Uterus (tissue), 4 donors: ENCODE results near the gene LRRTM3. TPM values are rescaled to one million over a fixed set of nuclear protein-coding genes. Genes with fewer than 3 reads are reported as not detected.

Source experiments
- DNase-seq, 2 donors: peaks; one replicate each; pipeline ENCODE4 v3.0.0-alpha.2; 2019 to 2020
- H3K27ac ChIP-seq, 2 donors: fragments of 200-600 bp; sonication (generic); 1 replicate in 1 of 2; 2 replicates in 1 of 2; pipeline ENCODE4 v1.5.1; 2016 to 2018
- H3K27me3 ChIP-seq, 2 donors: fragments of 200-600 bp; sonication (generic); one replicate each; pipeline ENCODE4 v1.5.1; 2018 to 2019; ENCODE audit warnings: control low read depth in 1 of 2
- H3K36me3 ChIP-seq, 2 donors: fragments of 200-600 bp; sonication (generic); one replicate each; pipeline ENCODE4 v1.5.1; 2019; ENCODE audit warnings: control low read depth in 1 of 2
- H3K4me1 ChIP-seq, 2 donors: fragments of 200-600 bp; sonication (generic); one replicate each; pipeline ENCODE4 v1.5.1; 2018 to 2019; ENCODE audit warnings: control low read depth in 1 of 2
- H3K4me3 ChIP-seq, 2 donors: fragments of 200-600 bp; sonication (generic); 1 replicate in 1 of 2; 2 replicates in 1 of 2; pipeline ENCODE4 v1.5.1; 2018 to 2019; ENCODE audit warnings: mild to moderate bottlenecking in 1 of 2
- H3K9me3 ChIP-seq, 2 donors: fragments of 200-600 bp; sonication (generic); one replicate each; pipeline ENCODE4 v1.5.1; 2019; ENCODE audit warnings: control low read depth in 1 of 2
- POLR2A ChIP-seq, 2 donors: fragments of 450-650 bp; IDR thresholded peaks; one replicate each; pipeline ENCODE4 v1.6.1; 2016; ENCODE audit warnings: antibody characterized with exemption in 2 of 2, mild to moderate bottlenecking in 1 of 2, moderate library complexity in 1 of 2
- intact Hi-C: fragments of 100-400 bp; cut with DNase I; formaldehyde crosslinking; loops from one replicate; pipeline ENCODE4 v1.15.1; 2023; ENCODE audit warnings: low total_unique reads
- total RNA-seq, 4 donors: library from RNA; depleted of rRNA in 3 of 4; stranded (reverse); fragments of >200 nt in 3 of 4; gene quantifications; one replicate each; pipeline versions ENCODE4 v1.1.0 to v1.2.4, GENCODE V29; 2014 to 2023
- TF ChIP-seq, protein P1 (sequence below), 4 experiments: fragments of 200-600 bp in 2 of 4; fragments of 450-650 bp in 2 of 4; sonication (generic) in 2 of 4; IDR thresholded peaks; one replicate each; pipeline ENCODE4 v1.5.1; 2016 to 2019; ENCODE audit warnings: antibody characterized with exemption in 4 of 4, mild to moderate bottlenecking in 2 of 4, moderate library complexity in 1 of 4
- donor health status: DM: yes; HTN: yes; CAD: no.

Gene LRRTM3
- total RNA-seq, 4 donors from 2014 or later = 0.40 to 1.9 TPM; not detected in 2

DNA sequence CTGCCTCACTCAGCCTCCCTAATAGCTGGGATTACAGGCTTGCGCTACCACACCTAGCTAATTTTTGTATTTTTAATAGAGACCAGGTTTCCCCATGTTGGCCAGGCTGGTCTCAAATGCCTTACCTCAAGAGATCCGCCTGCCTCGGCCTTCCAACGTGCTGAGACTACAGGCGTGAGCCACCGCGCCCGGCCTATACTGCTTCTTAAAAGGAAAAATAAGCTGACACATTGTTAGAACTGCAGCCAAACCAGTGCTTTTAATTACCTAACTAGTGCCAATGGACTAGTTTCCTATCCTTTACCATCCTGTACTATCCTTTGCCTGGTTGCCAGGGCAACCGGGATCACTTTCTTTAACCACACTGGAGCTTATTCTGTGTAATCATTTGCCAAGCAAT lies 108.0 kb downstream of the LRRTM3 start:
- intact Hi-C loops = no loop called here
- DNase-seq = no peak
- H3K4me1 ChIP-seq = no peaks in the 10 kb centered on the region

DNA sequence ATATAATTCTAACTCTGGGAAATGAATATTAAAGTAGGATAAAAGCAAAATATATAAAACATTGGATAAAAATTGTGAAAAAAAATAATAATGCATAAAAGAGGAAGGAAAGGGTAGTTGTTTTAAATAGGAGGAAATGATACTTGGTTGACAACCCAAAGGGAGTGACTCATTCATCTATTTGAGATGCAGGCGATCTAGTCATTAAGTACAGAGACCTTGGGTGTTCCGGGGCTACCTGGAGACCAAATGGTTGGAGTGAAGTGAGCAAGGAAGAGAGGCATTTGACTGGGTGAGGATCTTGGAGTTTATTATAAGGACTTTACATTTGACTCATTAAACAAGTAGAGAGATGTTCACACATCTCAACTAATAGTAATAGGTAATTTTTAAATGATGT lies 111.0 kb downstream of the LRRTM3 start:
- TF ChIP-seq, protein P1, sequence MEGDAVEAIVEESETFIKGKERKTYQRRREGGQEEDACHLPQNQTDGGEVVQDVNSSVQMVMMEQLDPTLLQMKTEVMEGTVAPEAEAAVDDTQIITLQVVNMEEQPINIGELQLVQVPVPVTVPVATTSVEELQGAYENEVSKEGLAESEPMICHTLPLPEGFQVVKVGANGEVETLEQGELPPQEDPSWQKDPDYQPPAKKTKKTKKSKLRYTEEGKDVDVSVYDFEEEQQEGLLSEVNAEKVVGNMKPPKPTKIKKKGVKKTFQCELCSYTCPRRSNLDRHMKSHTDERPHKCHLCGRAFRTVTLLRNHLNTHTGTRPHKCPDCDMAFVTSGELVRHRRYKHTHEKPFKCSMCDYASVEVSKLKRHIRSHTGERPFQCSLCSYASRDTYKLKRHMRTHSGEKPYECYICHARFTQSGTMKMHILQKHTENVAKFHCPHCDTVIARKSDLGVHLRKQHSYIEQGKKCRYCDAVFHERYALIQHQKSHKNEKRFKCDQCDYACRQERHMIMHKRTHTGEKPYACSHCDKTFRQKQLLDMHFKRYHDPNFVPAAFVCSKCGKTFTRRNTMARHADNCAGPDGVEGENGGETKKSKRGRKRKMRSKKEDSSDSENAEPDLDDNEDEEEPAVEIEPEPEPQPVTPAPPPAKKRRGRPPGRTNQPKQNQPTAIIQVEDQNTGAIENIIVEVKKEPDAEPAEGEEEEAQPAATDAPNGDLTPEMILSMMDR (IDR thresholded peaks at IDR 0.05) = no peak
- no peak for TF ChIP-seq POLR2A (IDR thresholded peaks at IDR 0.05)
- no peak for DNase-seq
- H3K4me1 ChIP-seq = no peaks in the 10 kb centered on the region
- no peaks in the 10 kb centered on the region for H3K9me3 ChIP-seq
- H3K27ac ChIP-seq = no peak overlapping the region
- intact Hi-C loops = no loop called here
- no peaks in the 10 kb centered on the region for H3K36me3 ChIP-seq
- no peaks in the 10 kb centered on the region for H3K27me3 ChIP-seq
- no peak overlapping the region for H3K4me3 ChIP-seq

More for the DNA sequence above, 108.0 kb downstream of the LRRTM3 start:
- H3K27ac ChIP-seq = no peak overlapping the region
- no peaks in the 10 kb centered on the region for H3K36me3 ChIP-seq
- TF ChIP-seq, protein P1 (IDR thresholded peaks at IDR 0.05) = no peak
- no peak for TF ChIP-seq POLR2A (IDR thresholded peaks at IDR 0.05)
- no peaks in the 10 kb centered on the region for H3K27me3 ChIP-seq
- H3K9me3 ChIP-seq = no peaks in the 10 kb centered on the region
- H3K4me3 ChIP-seq = no peak overlapping the region

DNA sequence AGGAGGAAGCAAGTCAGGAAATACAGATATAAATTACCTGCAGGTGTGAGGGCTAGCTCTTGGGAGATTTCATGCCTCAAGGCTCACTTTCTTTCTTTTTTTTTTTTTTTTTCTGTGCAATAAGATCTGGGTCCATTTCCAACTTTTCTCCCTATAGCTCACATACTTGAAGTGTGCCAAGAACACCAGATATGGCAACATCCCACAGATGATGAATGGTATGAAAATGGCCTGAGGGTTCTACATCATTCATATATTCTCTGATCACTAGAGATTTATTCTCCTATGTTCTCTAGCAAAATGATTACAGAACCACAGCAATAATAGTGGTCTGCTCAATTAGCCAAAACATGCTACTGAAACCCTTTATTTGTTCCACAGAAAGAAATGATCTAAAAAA lies 117.2 kb downstream of the LRRTM3 start:
- TF ChIP-seq, protein P1 (IDR thresholded peaks at IDR 0.05) = no peak
- TF ChIP-seq POLR2A (IDR thresholded peaks at IDR 0.05) = no peak
- no peaks in the 10 kb centered on the region for H3K36me3 ChIP-seq
- no peak for DNase-seq
- no peaks in the 10 kb centered on the region for H3K4me1 ChIP-seq
- no peak overlapping the region for H3K4me3 ChIP-seq
- H3K27ac ChIP-seq = no peak overlapping the region
- intact Hi-C loops = no loop called here
- H3K9me3 ChIP-seq = no peaks in the 10 kb centered on the region
- no peaks in the 10 kb centered on the region for H3K27me3 ChIP-seq

DNA sequence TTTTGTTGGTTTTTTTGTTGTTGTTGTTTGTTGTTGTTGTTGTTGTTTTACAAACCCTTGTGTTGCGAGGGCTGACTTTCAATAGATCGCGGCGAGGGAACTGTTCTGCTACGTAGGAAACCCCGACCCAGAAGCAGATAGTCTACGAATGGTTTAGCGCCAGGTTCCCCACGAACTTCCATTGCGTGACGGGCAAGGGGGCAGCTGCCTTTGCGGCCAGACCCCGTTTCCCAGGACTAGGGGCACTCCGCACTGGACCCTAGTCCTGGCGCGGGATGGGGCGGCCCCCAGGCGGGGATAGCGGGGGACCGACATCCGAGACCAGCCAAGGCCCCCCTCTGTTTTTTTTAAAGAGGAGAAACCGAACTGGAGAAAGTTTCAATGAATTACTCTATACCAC lies 119.6 kb downstream of the LRRTM3 start:
- TF ChIP-seq POLR2A (IDR thresholded peaks at IDR 0.05) = no peak
- Histone ChIP-seq H3K4me1 (no peaks in the 10 kb centered on the region), H3K9me3 (no peaks in the 10 kb centered on the region), H3K4me3 (no peak overlapping the region), H3K27me3 (no peaks in the 10 kb centered on the region), H3K27ac (no peak overlapping the region), H3K36me3 (no peaks in the 10 kb centered on the region)
- intact Hi-C loops = no loop called here
- no peak for DNase-seq

DNA sequence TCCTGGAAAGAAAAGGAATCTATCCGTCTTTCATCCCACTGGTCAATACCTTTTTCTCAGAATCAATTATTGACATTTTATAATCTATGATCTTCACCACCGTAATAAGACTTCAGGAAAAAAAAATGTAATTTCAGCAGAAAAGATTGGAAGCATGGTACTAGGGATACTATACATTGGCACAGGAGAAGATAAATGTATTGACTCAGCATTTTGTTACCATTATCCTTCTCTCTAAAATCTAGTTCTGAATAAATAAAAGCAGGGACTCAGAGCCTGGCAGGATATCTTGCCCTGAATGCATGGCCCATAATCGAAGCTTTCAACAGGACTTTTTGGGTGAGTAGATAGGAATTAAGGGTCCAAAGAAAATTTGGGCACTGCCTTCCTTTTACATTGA lies 120.7 kb downstream of the LRRTM3 start:
- intact Hi-C loops = no loop called here
- Histone ChIP-seq H3K4me3 (no peak overlapping the region), H3K27me3 (no peaks in the 10 kb centered on the region), H3K27ac (no peak overlapping the region), H3K36me3 (no peaks in the 10 kb centered on the region), H3K9me3 (no peaks in the 10 kb centered on the region), H3K4me1 (no peaks in the 10 kb centered on the region)
- DNase-seq = no peak
- TF ChIP-seq POLR2A (IDR thresholded peaks at IDR 0.05) = no peak
- TF ChIP-seq, protein P1 (IDR thresholded peaks at IDR 0.05) = no peak

DNA sequence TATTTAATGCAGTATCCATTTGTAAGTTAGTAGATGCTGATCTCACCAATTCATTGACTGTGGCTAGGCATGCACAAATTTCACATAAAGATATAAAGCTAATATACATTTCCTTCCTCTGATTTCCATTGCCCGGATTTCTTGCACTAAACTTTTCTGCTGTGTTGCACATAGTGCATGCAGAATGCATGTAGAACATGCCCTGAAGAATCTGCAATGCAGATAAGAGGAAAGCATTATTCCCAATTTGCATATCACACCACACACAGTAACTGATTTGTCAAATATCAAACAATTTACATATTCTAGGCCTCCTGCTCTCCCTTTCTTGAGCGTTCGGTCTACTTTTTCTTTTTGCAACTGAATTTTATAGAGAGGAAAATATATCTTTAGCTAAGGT lies 124.2 kb downstream of the LRRTM3 start:
- Histone ChIP-seq H3K4me3 (no peak overlapping the region), H3K27me3 (no peaks in the 10 kb centered on the region), H3K27ac (no peak overlapping the region), H3K36me3 (no peaks in the 10 kb centered on the region), H3K9me3 (no peaks in the 10 kb centered on the region), H3K4me1 (no peaks in the 10 kb centered on the region)
- intact Hi-C loops = no loop called here
- DNase-seq = no peak
- TF ChIP-seq POLR2A (IDR thresholded peaks at IDR 0.05) = no peak
- TF ChIP-seq, protein P1 (IDR thresholded peaks at IDR 0.05) = no peak
